Measurements from ENCODE around the gene SDC1.

The SDC1 gene

DNA sequence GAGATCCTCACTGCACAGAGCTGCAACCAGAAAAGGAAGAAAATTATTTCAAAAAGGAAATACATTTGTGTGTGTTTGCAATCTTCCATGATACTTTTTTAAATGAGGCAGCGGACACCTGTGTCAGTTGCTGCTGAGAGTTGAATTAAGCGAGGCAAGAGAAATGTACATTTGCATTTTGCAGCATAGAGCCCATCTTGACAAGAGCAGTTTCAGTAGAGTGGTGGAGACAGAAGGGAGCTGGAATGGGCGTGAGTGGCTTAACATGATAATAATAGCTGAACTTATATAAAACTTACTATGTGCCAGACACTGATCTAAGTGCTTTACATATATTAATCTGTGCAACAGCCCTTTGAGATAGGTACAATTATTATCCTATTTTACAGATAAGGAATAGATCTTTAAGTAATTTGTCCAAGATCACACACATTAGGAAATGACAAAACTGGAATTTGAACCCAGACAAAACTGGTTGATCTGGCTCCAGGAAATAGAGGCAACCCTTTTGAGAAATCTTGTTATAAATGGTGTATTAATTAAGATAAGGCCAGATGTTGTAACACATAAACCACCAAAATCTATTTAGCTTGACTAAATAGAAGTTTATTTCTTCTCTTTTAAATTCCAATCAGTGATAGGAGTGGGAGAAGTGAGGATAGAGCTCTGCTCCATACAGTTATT, 68.7 kb downstream of the SDC1 start:
- peaks cover 2% of the 10 kb centered on the region for H3K27me3 ChIP-seq (ENCODE audit: insufficient read depth, low read length, poor library complexity)
- no peak for TF ChIP-seq EZH2 (IDR thresholded peaks at IDR 0.05; ENCODE audit: borderline replicate concordance, low read depth, low read length, severe bottlenecking)
- TF ChIP-seq, protein P1, sequence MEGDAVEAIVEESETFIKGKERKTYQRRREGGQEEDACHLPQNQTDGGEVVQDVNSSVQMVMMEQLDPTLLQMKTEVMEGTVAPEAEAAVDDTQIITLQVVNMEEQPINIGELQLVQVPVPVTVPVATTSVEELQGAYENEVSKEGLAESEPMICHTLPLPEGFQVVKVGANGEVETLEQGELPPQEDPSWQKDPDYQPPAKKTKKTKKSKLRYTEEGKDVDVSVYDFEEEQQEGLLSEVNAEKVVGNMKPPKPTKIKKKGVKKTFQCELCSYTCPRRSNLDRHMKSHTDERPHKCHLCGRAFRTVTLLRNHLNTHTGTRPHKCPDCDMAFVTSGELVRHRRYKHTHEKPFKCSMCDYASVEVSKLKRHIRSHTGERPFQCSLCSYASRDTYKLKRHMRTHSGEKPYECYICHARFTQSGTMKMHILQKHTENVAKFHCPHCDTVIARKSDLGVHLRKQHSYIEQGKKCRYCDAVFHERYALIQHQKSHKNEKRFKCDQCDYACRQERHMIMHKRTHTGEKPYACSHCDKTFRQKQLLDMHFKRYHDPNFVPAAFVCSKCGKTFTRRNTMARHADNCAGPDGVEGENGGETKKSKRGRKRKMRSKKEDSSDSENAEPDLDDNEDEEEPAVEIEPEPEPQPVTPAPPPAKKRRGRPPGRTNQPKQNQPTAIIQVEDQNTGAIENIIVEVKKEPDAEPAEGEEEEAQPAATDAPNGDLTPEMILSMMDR (IDR thresholded peaks at IDR 0.05; ENCODE audit: borderline replicate concordance, extremely low read depth, low read length, poor library complexity, severe bottlenecking) = no peak
- H3K27ac ChIP-seq (ENCODE audit: low read length) = no peak overlapping the region
- no peak for DNase-seq
- H3K4me2 ChIP-seq (ENCODE audit: insufficient read depth, low read length) = no peak overlapping the region
- H3K9ac ChIP-seq (ENCODE audit: low read depth, low read length) = no peak overlapping the region
- H3K4me1 ChIP-seq (ENCODE audit: insufficient read depth, low read length) = no peaks in the 10 kb centered on the region
- H2AFZ ChIP-seq (ENCODE audit: low read depth, low read length) = no peak overlapping the region
- H4K20me1 ChIP-seq (ENCODE audit: insufficient read depth, low read length) = no peaks in the 10 kb centered on the region
- no peaks in the 10 kb centered on the region for H3K79me2 ChIP-seq (ENCODE audit: insufficient read depth, low read length)
- no peak overlapping the region for H3K4me3 ChIP-seq (ENCODE audit: low read depth in 1 of 2, low read length in 2 of 2)
- H3K36me3 ChIP-seq (ENCODE audit: insufficient read depth, low read length) = no peaks in the 10 kb centered on the region
- no peaks in the 10 kb centered on the region for H3K9me3 ChIP-seq (ENCODE audit: insufficient read depth, low read length, severe bottlenecking)
- ATAC-seq (ENCODE audit: insufficient read depth, low read depth) = no peak

DNA sequence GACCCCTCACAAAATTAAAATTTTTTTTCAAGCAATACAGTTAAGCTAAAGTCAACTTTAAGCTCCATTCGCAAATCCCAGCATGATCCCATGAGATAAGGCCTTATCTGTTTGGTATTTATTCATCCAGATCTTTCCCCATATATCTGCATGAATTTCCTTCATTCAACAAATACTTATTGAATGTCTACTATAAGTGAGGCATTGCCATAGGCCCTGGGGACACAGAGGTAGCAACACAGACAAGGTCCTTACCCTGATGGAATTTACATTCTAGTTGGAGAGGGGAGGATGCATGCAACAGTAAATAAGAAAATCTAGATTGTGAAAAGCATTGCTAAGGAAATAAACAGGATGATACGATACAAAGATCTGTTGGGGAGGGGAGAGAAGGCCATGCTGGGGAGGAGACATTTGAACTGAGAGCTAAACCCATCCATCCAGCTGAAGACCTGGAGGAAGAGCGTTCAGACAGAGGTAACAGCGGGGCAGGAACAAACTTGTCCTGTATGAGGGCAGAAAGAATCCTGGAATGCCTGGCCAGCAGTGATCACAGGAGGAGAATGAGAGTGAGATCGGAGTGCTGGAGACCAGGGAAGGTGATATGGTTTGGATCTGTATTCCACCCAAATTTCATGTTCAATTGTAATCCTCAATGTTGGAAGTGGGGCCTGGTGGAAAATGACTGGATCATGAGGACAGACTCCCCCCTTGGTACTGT, 71.6 kb downstream of the SDC1 start:
- Histone ChIP-seq H3K79me2 (ENCODE audit: insufficient read depth, low read length) (no peaks in the 10 kb centered on the region), H3K27me3 (ENCODE audit: insufficient read depth, low read length, poor library complexity) (peaks cover 5% of the 10 kb centered on the region), H3K9me3 (ENCODE audit: insufficient read depth, low read length, severe bottlenecking) (no peaks in the 10 kb centered on the region), H3K4me3 (ENCODE audit: low read depth in 1 of 2, low read length in 2 of 2) (no peak overlapping the region), H3K4me1 (ENCODE audit: insufficient read depth, low read length) (no peaks in the 10 kb centered on the region), H3K36me3 (ENCODE audit: insufficient read depth, low read length) (no peaks in the 10 kb centered on the region), H2AFZ (ENCODE audit: low read depth, low read length) (no peak overlapping the region), H3K27ac (ENCODE audit: low read length) (no peak overlapping the region), H4K20me1 (ENCODE audit: insufficient read depth, low read length) (no peaks in the 10 kb centered on the region), H3K9ac (ENCODE audit: low read depth, low read length) (no peak overlapping the region), H3K4me2 (ENCODE audit: insufficient read depth, low read length) (no peak overlapping the region)
- TF ChIP-seq, protein P1 (IDR thresholded peaks at IDR 0.05; ENCODE audit: borderline replicate concordance, extremely low read depth, low read length, poor library complexity, severe bottlenecking) = no peak
- no peak for TF ChIP-seq EZH2 (IDR thresholded peaks at IDR 0.05; ENCODE audit: borderline replicate concordance, low read depth, low read length, severe bottlenecking)
- no peak for ATAC-seq (ENCODE audit: insufficient read depth, low read depth)
- no peak for DNase-seq

DNA sequence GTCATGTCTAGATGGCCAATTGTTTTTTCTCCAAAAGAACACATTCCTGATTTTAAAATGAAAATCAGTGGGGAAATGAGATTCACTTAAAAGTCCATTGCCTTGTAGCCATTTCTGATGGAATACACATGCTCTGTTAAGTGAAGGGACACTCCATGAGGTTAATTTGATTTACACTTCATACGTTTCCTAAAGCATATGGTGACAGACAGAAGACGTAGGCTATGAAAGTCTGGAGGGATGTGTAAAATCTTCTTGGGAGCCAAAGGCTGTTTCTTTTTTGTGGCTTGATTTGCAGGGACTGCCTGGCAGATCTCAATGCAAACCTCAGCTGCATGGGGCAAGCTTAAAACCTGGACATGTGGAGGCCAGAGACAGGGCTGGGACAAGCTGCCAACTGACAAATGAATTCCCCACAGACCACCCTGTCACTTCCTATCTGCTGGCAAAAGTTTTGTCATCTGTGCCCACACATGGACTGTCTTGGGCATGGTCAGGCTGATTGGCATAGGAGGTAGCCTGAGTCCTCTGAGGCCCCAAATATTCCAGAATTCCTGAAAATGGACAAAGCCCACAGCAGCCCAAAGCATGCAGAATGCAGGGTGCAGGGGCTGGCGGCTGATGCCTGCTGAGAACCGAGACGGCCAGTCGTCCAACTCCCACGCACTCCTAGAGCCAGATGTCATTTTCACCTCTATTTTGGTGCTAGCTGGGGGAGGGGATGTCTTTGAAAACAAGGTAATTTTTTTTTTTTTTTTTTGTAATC, 73.9 kb downstream of the SDC1 start:
- H3K79me2 ChIP-seq (ENCODE audit: insufficient read depth, low read length) = no peaks in the 10 kb centered on the region
- ATAC-seq (ENCODE audit: insufficient read depth, low read depth) = no peak
- no peak for DNase-seq
- H3K4me3 ChIP-seq (ENCODE audit: low read depth in 1 of 2, low read length in 2 of 2) = no peak overlapping the region
- peaks cover 3% of the 10 kb centered on the region for H3K27me3 ChIP-seq (ENCODE audit: insufficient read depth, low read length, poor library complexity)
- no peaks in the 10 kb centered on the region for H3K36me3 ChIP-seq (ENCODE audit: insufficient read depth, low read length)
- no peaks in the 10 kb centered on the region for H3K4me1 ChIP-seq (ENCODE audit: insufficient read depth, low read length)
- H3K9ac ChIP-seq (ENCODE audit: low read depth, low read length) = no peak overlapping the region
- no peaks in the 10 kb centered on the region for H3K9me3 ChIP-seq (ENCODE audit: insufficient read depth, low read length, severe bottlenecking)
- H2AFZ ChIP-seq (ENCODE audit: low read depth, low read length) = no peak overlapping the region
- no peak overlapping the region for H3K27ac ChIP-seq (ENCODE audit: low read length)
- TF ChIP-seq EZH2 (IDR thresholded peaks at IDR 0.05; ENCODE audit: borderline replicate concordance, low read depth, low read length, severe bottlenecking) = no peak
- no peak overlapping the region for H3K4me2 ChIP-seq (ENCODE audit: insufficient read depth, low read length)
- H4K20me1 ChIP-seq (ENCODE audit: insufficient read depth, low read length) = no peaks in the 10 kb centered on the region
